ENCODE measurements around the gene TRIM16.
"Not testable (repeated sequence)": the region's sequence is repeated elsewhere in the genome, so short reads cannot be mapped to it uniquely, and the experiment has no call there.

The TRIM16 gene

DNA sequence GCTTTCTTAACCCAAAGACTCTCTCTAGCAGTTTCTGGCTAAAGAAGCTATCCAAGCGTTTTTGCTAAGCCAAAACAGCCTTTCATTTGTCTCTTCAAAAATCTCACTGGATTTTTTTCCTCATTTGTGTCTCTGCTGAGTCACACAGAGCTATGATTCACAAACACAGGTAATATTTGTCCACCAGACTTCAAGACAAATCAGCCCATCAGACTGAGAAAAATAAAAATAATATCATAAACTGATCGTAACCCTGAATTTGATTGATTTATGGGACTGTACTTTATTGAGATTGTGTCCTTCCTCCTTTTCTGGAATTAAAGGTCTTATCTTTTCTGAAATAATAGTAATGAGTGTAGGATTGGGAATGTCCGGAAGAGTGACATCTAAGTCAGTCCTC, 25.8 kb downstream of the TRIM16 start:
- no peak for DNase-seq (ENCODE audit: low spot score)

DNA sequence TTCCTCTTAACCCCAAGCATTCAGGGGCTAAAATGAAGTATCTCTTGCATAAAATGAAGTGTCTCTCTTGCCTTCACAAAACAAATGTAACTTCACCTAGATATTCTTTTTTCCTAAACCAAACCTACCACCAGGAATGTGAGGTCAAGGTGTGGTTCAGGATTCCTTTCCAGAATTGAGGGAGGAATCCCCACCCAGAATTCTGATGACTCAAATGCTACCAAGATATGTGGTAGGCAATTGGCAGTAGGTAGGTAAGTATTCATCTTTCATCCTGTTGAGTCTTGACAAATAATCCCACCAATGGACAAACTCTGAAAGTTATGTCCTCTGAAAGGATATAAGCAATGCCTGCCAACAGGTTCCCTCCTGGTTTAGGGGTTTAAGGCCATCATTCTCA, 26.2 kb downstream of the TRIM16 start:
- no peak for DNase-seq (ENCODE audit: low spot score)

DNA sequence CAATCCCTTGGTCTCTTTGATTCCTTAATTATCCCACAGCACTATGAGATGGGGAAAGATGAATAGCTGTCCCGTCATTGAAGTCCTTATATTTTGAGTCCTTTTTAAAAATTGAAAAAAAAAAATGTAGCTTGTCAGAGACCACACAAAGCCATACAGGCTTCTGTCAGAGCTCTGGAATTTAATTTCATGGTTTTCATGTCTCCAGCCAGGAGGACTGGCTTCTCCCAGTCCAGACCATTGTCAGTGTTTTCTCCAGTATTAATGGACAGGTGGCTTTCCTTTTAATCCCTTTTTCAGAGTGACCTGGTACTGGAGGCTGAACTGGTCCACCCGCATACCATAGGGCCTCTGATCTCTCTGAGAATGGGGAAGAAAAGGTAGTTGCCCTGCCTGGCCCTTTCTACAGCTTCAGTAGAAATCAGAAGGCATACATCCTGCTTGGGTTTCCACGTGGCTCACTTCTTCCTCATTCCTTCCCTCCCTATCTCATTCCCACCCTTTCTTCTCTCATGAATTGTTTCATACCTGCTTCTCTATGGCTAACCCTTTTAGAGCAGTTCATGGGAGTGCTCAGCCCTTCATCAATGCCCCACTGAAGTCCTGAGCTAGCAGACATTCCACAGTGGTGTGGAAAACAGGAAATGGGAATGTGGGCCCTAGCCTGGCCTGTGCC, 29.1 kb downstream of the TRIM16 start:
- no peak for DNase-seq (ENCODE audit: low spot score)

DNA sequence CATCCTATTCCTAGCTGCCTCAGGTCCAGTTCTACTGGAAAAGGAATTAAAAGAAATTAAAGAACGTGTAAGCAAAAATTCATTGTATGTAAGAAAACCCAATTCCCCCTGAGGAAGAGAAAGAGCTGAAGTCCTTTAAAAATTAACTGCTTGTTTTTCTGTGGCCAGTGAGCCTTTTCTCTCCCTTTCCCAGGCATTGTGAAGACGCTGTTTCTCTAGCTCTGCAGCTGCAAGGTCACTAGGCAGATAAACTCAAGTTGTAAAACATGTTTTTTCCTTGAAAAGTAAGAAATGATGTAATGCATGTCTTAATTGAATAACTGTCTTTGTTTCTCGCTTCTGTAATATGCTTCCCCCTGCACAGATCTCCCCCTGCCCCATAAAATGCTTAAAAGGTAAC, 29.7 kb downstream of the TRIM16 start:
- not testable (repeated sequence) for DNase-seq (ENCODE audit: low spot score)

DNA sequence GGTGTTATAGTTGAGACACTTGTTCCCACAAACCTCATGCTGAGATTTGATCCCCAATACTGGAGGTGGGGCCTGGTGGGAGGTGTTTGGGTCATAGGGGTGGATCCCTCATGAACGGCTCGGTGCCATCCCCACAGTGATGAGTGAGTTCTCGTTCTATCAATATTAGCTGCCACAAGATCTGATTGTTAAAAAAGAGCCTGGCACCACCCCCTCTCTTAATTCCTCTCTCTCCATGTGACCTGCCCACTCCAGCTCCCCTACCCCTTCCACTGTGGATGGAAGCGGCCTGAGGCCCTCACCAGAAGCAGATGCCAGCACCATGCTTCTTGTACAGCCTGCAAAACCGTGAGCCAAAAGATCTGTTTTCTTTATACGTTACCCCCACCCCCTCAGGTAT, 31.2 kb downstream of the TRIM16 start:
- DNase-seq (ENCODE audit: low spot score), result no peak

DNA sequence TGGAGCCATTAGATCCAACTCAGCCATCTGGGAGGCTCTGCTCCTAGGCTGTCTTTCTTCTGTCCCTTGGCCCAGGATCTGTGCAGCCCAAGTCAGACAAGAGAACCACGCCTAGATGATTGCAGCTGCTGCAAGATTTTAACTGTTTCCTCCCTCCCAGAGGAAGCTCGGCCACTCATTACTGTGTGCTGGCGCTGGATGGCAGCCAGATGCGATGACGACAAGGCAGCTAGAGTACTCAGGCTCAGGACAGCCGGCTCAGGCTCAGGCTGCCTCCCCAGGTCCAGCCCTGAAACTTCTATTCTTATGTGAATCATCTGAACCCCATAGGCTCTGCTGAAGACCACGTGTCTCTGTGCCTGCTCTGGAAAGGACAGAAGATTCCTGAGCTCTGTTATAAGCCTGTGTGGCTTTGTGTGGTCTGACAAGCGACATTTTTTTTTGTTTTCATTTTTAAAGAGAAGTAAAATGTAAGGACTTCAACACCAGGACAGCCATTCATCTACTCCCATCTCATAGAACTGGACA, 32.5 kb downstream of the TRIM16 start:
- peak; percentile 68 for DNase-seq (ENCODE audit: low spot score)

DNA sequence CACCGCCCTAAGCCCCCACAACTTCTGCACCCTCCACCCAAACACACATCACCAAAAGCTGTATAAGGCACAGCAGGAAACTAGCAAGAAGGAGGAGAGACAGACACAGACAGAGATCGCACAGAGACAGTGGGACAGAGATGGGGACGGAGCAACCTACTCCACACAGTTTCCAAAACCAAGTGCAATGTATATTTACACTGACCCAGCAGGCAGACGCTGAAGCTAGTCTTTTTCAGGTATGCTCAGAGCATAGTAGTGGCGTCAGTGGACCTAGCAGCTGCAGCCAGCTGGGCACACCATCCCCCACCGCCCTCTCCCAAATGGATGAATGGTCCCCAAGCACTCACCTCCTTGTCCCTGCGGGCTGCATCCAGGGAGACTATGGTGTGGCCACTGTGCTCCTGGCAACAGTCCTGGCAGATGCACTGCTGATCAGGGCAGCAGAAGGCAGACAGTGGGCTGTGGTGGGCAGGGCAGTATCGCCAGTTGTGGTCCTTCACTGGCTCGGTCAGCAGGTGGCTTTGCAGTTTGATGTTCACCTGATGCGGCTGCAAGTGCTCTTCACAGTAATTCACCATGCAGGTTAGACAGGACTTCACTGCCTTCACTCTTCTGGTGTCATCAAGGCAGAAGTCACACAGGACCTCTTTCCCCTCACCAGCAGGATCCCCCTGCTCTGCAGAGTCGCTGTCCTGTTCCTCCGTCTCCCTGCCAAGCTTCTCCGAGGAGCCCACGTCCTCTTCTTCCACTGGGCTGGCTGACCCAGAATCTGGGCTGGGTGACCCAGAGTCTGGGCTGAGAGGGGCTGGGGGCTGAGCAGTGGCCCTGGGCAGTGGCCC, 33.1 kb downstream of the TRIM16 start:
- DNase-seq (ENCODE audit: low spot score), result no peak

DNA sequence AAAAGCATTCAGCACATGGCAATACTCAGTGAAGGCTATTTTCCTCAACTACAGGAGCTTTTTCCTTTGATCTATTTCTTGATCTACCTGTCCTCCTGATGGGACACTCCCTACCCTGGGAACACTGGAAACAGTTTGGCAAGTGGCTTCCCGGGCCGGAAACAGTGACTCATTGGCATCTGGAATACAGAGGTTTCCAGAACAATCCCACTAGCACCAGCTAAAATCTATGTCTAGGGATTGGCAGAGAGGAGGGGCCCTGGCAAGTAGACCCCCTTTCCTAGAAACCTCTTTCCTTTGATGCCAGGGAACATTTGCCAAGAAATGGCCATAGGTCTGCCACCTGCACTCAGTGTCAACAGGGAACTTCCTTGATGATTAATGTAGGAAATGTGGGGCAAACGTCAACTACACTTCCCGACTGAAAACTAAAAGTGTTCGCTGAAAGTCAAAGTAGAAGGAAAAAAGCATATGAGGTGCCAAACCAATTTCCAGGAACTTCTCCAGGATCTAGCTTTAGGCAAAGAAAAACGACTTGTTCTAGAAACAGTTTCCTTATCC, 34.2 kb downstream of the TRIM16 start:
- DNase-seq (ENCODE audit: low spot score), result no peak

DNA sequence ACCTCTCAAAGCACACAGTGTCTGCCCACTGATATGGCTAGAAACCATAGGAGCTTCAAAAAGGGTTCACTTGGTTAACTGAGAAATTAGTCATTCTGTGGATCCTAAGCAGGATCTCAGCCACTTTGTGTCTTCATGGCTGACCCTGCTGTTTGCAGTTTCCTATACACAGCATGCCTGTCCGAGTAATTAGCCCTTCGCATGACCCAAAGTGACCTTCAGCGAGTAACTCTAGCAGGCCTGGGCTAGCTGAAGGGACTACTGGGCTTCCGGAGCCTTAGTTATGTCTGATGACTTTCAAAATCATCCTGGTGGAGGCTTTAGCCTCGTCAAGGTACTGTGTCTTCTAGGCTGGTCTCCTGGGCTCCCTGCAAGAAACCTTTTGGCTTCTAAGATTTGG, 35.7 kb downstream of the TRIM16 start:
- no peak for DNase-seq (ENCODE audit: low spot score)

DNA sequence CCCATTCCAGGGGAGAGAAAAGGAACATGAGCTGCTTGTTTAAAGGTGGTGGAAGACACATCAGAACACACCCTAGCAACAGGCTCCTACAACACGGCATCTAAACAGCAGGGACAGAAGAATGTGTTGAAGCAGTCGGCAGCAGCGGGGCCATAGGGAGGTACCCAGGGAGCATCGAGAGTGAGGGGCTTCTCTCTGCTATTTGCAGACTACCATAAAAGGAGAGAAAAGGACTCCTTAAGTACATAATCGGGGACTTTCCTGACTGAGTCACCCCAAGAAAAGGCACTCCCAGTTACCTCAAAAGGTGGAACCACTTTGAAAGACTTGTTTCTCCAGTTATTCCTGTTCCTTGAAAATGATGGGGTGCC, 38.2 kb downstream of the TRIM16 start:
- DNase-seq (ENCODE audit: low spot score), result not testable (repeated sequence)

DNA sequence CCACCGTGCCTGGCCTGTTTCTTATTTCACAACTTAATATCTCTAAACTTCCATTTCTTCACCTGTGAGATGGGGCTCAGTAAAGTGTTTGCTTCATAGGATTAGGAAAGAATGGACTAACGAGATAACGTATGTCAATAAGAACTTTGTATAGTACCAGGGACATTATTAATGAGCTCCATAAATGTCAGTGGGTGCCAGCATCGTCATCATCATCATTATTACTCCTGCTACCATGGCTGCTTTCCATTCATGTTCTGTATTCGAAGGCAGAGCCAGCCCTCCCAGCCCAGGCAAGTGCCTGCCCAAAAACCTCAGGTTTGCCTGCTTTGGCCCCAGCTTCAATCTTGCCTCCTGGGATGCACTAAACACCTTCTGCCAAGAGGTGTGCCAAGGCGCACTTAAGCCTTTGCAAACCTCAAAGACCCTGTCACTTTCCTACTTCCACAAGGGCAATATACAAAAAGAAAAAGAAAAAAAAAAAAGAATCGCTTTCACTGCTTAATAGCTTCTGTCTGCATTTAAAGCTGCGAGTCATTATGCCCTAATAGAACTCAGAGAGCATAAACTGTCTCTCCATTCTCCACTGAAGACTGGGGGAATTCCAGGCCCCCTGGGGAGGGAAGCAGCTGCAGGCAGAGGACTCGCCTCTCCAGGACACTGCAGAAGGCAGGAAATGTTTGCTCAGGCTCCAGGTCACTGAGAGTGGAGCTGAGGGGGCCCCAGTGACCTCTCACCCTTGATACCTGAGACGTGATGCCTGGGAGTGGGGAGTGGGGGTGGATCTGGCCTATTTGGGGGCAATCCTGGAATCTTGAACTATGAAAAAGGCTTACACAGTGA, 38.8 kb downstream of the TRIM16 start:
- not testable (repeated sequence) for DNase-seq (ENCODE audit: low spot score)

DNA sequence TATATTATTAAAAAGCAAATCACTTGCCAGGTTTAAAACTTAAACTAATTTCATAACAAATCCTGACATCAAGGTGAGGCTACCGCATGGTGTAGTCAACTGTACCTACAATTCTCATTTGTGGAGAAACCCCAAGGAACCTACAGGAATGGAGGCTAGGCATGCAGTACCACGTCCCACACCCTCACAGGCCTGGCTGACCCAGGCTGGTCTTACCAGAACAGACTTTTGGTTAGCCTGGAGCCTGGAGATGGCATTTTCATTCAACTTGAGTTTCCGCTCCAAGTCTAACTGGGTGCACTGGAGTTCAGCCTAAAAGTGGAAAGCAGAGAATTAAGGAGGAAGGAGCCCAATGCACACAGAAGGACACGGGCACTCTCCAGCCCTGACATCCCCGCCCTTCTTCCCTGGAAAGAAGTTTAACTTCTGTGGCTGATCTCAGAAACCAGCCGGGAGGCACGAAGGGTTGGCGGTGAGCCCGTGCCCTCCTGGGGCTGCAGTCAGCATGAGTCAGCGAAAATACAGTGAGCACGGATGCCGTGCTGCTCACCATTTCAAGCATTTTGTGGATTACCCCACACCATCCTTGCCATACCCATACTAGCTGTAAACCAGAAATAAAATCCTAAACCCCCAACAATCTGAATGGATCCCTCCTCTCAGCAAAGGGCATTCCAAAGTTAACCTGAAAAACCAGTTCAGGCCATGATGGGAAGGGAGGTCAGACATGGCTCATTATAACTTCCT, 41.4 kb downstream of the TRIM16 start:
- DNase-seq (ENCODE audit: low spot score), result not testable (repeated sequence)

DNA sequence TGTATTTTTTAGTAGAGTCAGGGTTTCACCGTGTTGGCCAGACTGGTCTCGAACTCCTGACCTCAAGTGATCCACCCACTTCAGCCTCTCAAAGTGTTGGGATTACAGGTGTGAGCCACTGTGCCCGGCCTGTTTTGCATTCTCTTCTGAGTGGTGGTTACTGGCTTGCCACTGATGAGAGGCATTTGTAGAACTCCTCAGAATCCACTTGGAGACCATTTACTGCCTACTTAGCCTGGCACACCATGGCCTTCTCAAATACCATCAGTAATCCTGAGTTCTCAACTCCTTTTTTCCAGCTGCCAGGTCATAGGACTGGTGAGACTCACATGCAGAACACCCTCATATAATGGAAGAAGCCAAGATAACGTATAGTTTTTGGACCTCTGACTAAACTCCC, 42.1 kb downstream of the TRIM16 start:
- DNase-seq (ENCODE audit: low spot score), result not testable (repeated sequence)

DNA sequence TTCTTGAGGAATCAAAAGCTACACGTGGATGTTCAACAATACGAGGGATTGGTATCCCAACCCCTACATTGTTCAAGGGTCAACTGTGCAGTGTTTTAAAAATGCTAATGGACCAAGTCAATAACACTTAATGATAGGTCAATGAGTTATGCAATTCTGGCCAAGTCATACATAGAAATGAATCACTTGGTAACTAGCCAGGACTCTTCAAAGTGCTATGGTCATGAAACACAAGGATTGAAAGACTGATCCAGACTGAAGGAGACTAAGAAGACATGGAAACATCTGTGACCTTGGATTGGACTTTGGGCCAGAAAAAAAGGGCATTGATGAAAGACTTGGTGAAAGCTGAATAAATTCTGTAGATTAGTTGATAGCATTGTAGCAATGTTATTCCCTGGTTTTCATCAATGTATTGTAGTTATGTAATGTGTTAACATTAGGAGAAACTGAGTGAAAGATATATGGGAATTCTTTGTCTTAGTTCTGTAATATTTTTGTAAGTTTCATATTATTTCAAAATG, 53.1 kb downstream of the TRIM16 start:
- DNase-seq (ENCODE audit: low spot score), result not testable (repeated sequence)

DNA sequence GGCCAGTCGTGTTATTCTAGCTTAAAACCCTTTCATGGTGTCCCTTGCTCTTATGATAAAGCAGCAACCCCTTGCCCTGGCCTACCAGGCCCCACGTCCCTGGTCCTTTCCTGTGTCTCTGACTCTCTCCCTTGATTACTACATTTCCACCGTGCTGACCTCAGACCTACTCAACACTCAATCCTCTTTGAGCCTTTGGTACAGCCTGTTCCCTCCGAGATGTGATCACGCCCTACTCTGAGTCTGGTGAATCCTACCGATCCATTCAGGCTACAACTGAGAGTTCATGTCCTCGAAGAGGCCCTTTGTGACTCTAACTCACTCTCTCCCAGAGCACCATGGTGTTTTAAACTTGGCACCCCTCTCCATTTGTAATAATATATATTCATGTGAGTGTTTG, 54.1 kb downstream of the TRIM16 start:
- not testable (repeated sequence) for DNase-seq (ENCODE audit: low spot score)

DNA sequence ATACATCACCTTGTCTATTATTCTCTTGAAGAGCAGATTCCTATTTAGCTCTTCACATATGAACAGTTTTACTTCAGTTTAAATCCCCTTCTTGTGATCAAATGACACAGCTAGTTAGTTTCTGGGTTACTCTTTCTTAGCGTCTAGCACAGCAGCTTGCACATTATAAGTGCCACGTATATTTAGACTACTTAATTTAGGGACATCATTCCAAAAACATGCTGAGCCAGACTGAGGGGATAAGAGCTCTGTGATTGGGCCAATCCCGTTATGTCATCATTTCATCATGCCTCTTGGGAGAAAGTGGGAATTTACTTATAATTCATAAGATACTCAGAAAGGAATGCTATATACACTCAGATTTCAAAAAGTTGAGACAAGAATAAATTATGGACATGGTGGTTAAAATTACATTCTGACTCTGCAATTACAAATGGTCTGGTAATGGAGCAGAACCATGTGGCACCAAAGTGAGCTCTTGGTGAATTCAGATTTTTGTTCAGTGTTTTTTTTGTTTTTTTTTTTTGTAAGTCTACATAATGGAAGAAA, 60.4 kb downstream of the TRIM16 start:
- not testable (repeated sequence) for DNase-seq (ENCODE audit: low spot score)

DNA sequence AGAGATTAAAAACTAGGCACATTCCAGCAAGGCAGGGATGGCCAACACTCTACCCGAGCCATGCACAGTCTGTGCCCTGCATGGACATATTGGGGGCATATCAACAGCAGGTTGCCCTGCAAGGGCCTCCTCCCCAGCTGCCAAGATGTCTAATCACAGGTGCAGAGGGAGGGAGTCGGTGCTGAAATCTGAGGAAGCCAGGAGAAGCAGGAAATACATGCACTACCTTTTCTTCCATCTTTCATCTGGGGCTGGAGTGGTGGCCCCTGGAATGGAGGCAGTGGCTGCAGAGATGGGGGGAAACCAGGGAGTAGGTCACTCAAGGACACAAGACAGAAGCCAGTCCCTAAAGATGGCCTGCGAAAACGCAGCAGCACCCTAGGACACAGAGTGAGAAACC, 60.9 kb downstream of the TRIM16 start:
- DNase-seq (ENCODE audit: low spot score), result not testable (repeated sequence)

DNA sequence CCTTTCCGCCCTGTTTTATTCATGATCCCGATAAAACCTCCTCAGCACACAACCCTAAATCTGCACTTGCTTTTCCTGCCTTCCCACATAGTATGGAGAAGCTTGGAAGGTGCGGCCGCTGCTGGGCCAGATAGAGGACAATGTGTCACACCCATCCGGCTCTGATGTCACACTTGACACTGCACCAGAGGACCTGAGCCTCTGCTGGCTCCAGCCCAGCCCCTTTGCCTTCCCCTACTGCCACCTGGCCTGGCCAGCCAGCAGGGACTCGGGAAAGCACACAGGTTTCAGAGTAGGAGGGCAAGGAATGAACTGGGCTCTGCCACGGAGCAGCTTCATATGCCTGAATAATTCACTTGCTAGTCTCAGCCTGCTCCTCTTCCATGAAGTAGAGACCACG, 62.0 kb downstream of the TRIM16 start:
- not testable (repeated sequence) for DNase-seq (ENCODE audit: low spot score)

DNA sequence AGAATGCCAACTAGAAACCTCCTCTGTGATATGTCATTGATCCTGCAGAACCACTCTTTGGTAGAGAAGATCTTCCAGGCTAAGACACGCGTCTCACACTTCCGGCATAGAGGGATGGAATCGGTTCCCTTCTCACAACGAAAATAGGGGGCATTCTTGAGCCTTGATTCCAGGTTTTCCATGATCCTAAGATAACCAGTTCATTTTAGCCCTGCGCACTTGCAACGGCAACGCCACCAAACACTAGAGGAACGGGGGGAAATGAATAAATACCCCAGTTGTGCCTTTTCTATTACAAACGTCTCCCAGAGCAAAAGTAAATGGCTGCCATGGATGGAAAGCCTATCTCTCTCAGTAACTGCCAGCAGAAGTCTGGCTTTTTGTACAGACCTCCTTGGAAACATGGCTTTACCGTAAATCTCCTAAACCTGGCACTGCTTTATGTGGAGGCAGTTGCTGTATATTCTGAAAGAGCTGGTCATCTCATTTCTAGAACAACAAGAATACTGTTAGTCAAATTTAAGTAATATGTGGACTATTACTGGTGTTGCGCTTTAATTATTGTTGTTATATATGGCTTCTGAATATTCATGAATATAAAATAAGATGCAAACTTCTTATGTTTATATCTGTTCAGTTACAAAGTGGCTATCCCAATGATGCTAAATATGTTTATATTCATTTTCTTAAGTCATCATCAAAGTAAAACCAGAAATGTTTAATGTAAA, 64.6 kb downstream of the TRIM16 start, which contains the start of gene FBXW10B:
TSS of gene FBXW10B (minus strand) at position 374 of the 728 bp plus-strand sequence. CDS start at position 182, 192 bp downstream.
- DNase-seq (ENCODE audit: low spot score), result not testable (repeated sequence)

DNA sequence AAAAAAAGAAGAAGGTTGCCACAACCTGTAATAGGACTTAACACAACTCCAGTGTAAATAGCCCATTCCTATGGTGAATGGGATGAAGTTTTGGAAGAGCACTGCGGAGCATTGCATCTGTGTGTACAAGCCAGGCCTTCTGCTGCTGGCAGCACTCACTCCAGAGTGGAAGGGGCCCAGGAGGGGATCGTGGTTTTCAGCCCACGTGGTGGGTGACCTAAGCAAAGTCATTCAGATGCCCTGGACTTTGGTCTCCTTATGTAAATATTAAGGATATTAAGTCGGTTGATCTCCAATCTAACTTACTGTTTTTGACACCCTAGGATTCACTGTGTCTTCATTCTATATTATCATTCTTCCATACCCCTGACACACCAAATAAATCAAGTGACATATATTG, 67.3 kb downstream of the TRIM16 start:
- not testable (repeated sequence) for DNase-seq (ENCODE audit: low spot score)
